Tibial artery (tissue), 4 donors: ENCODE measurements around the gene ZFYVE16.

ENCODE experiments used
- DNase-seq, 2 donors: peaks; one replicate each; pipeline ENCODE4 v3.0.0-alpha.2; 2019
- H3K27ac ChIP-seq, 2 donors: fragments of 200-600 bp; sonication (generic) in 1 of 2; 1 replicate in 1 of 2; 2 replicates in 1 of 2; pipeline ENCODE4 v1.5.1; 2018 to 2019; ENCODE audit warnings: mild to moderate bottlenecking in 1 of 2
- H3K27me3 ChIP-seq, 2 donors: fragments of 200-600 bp; sonication (generic) in 1 of 2; one replicate each; pipeline versions ENCODE4 v1.5.1 to v1.6.0; 2016 to 2019
- H3K36me3 ChIP-seq, 3 donors: fragments of 200-600 bp; sonication (generic) in 2 of 3; one replicate each; pipeline ENCODE4 v1.5.1; 2016 to 2019; ENCODE audit warnings: mild to moderate bottlenecking in 2 of 3
- H3K4me1 ChIP-seq, 4 donors: fragments of 200-600 bp; sonication (generic) in 2 of 4; 1 replicate in 3 of 4; 2 replicates in 1 of 4; pipeline ENCODE4 v1.5.1; 2016 to 2019
- H3K4me3 ChIP-seq, 2 donors: fragments of 200-600 bp; sonication (generic) in 1 of 2; 1 replicate in 1 of 2; 2 replicates in 1 of 2; pipeline ENCODE4 v1.5.1; 2018 to 2019; ENCODE audit warnings: mild to moderate bottlenecking in 2 of 2
- H3K9me3 ChIP-seq, 3 donors: fragments of 200-600 bp; sonication (generic) in 1 of 3; one replicate each; pipeline ENCODE4 v1.5.1; 2016 to 2019
- CTCF ChIP-seq, 2 experiments: fragments of 200-600 bp in 1 of 2; fragments of 450-650 bp in 1 of 2; IDR thresholded peaks; one replicate each; pipeline ENCODE4 v1.5.1; 2017 to 2019; ENCODE audit warnings: antibody characterized with exemption in 2 of 2, mild to moderate bottlenecking in 1 of 2, moderate library complexity in 1 of 2
- intact Hi-C: fragments of 100-400 bp; cut with DNase I; formaldehyde crosslinking; loops from one replicate; pipeline ENCODE4 v1.15.0; 2023; ENCODE audit warnings: low total_unique reads

Gene ZFYVE16

GRCh38 chr5:80516826-80517225 is 109.0 kb downstream of the ZFYVE16 start:
- intact Hi-C loops = no loop called here
- DNase-seq = no peak
- Histone ChIP-seq H3K9me3 (no peaks in the 10 kb centered on the region), H3K4me1 (no peaks in the 10 kb centered on the region), H3K36me3 (peaks cover 0 to 10% (median 0%) of the 10 kb centered on the region in 3 donors), H3K27ac (no peak overlapping the region), H3K4me3 (no peak overlapping the region), H3K27me3 (no peaks in the 10 kb centered on the region)
- TF ChIP-seq CTCF (IDR thresholded peaks at IDR 0.05) = no peak
